OCI-LY1 (cell line): ENCODE measurements around the gene ARHGEF40.

Experiments
- H2AFZ ChIP-seq: fragments of 200-600 bp; sonication (generic), shearing (Covaris generic); 2 replicates; pipeline ENCODE4 v1.6.0; 2014; ENCODE audit warnings: antibody characterized with exemption, mild to moderate bottlenecking, low read length
- H3F3A ChIP-seq: fragments of 200-600 bp; sonication (generic), shearing (Covaris generic); 2 replicates; pipeline ENCODE4 v1.6.0; 2014; ENCODE audit warnings: mild to moderate bottlenecking, antibody characterized with exemption, low read length, moderate library complexity; ENCODE audit not compliant: insufficient read depth
- H3K27ac ChIP-seq: fragments of 200-600 bp; sonication (generic); 2 replicates; pipeline ENCODE4 v1.5.1; 2014; ENCODE audit warnings: low read length, mixed run types, mild to moderate bottlenecking, low read depth; ENCODE audit not compliant: poor library complexity, severe bottlenecking
- H3K27me3 ChIP-seq: fragments of 200-600 bp; sonication (generic); 2 replicates; pipeline ENCODE4 v1.6.0; 2014; ENCODE audit warnings: antibody characterized with exemption, mild to moderate bottlenecking, low read length, moderate library complexity; ENCODE audit not compliant: insufficient read depth
- H3K36me3 ChIP-seq: fragments of 200-600 bp; sonication (generic); 2 replicates; pipeline ENCODE4 v1.6.1; 2014; ENCODE audit warnings: mild to moderate bottlenecking, antibody characterized with exemption, low read length, moderate library complexity, mixed read lengths; ENCODE audit not compliant: insufficient read depth
- H3K4me1 ChIP-seq: fragments of 200-600 bp; sonication (generic); 2 replicates; pipeline ENCODE4 v1.5.1; 2014; ENCODE audit warnings: mild to moderate bottlenecking, low read length, moderate library complexity; ENCODE audit not compliant: insufficient read depth, severe bottlenecking
- H3K4me2 ChIP-seq: fragments of 200-600 bp; sonication (generic), shearing (Covaris generic); 2 replicates; pipeline ENCODE4 v1.6.1; 2014; ENCODE audit warnings: low read length
- H3K4me3 ChIP-seq: fragments of 200-600 bp; sonication (generic); 2 replicates; pipeline ENCODE4 v1.5.1; 2014; ENCODE audit warnings: low read length, low read depth, mild to moderate bottlenecking, mixed read lengths; ENCODE audit not compliant: poor library complexity, severe bottlenecking
- H3K79me2 ChIP-seq: fragments of 200-600 bp; shearing (Covaris generic); 2 replicates; pipeline ENCODE4 v1.6.1; 2016; ENCODE audit warnings: mixed run types, low read length, mixed read lengths; ENCODE audit not compliant: insufficient read depth
- H3K9ac ChIP-seq: fragments of 200-600 bp; sonication (generic), shearing (Covaris generic); 2 replicates; pipeline ENCODE4 v1.6.1; 2014; ENCODE audit warnings: mild to moderate bottlenecking, low read length, mixed read lengths
- H3K9me2 ChIP-seq: fragments of 200-600 bp; sonication (generic), shearing (Covaris generic); 2 replicates; pipeline ENCODE4 v1.6.1; 2014; ENCODE audit warnings: low read depth, mild to moderate bottlenecking, low read length, mixed read lengths
- H3K9me3 ChIP-seq: fragments of 200-600 bp; shearing (Covaris generic); 2 replicates; pipeline ENCODE4 v1.6.1; 2014; ENCODE audit warnings: low read length, mixed read lengths
- H4K20me1 ChIP-seq: fragments of 200-600 bp; sonication (generic), shearing (Covaris generic); 2 replicates; pipeline ENCODE4 v1.6.0; 2016; ENCODE audit warnings: mild to moderate bottlenecking, low read length; ENCODE audit not compliant: insufficient read depth
- CTCF ChIP-seq: fragments of 200-600 bp; sonication (generic), shearing (Covaris generic); IDR thresholded peaks from 2 replicates; pipeline ENCODE4 v1.5.1; 2017; ENCODE audit warnings: mild to moderate bottlenecking, antibody characterized with exemption, low read length, moderate library complexity, mixed read lengths
- EZH2 ChIP-seq: fragments of 200-600 bp; sonication (generic), shearing (Covaris generic); IDR thresholded peaks from 2 replicates; pipeline ENCODE4 v1.8.0; 2017; ENCODE audit warnings: borderline replicate concordance, mixed run types, mild to moderate bottlenecking, antibody characterized with exemption, low read length, moderate library complexity, mixed read lengths

ARHGEF40 gene

DNA sequence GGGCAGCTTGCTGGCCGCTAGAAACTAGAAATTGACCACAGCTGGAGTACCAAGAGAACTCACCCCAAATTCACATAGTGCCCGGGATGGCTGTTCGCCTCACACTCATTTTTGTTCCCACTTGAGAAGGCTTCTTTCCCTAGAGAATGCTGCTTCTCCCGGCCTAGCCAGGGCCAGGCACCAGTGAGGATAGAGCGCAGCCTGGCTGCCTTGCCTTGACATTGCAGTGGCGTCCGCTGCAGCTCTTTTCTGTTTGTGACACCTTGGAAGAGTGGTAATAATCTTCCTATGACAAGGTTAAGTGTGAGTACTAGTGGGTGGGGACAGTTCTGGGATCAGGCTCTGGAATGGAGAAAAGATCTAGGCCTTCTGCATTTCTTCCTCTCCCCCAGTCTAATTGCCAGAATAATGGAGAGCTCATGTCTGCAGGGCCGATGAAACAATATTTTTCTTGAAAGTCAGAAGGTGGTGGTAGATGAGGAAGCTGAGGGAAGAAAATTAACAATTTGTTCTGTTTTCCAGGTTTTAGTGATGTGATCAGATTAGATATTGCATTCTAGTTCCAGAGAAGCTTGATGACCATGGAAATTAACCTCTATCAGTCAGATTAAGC lies 34.5 kb downstream of the ARHGEF40 start:
- no peaks in the 10 kb centered on the region for H3K36me3 ChIP-seq
- H3K4me2 ChIP-seq, result peak overlapping the region; percentile 82
- H2AFZ ChIP-seq, result no peak overlapping the region
- H3K4me1 ChIP-seq, result peaks cover 24% of the 10 kb centered on the region
- peak overlapping the region; percentile 96 for H3K9ac ChIP-seq
- H4K20me1 ChIP-seq, result no peaks in the 10 kb centered on the region
- H3K79me2 ChIP-seq, result no peaks in the 10 kb centered on the region
- H3K9me2 ChIP-seq, result no peaks in the 10 kb centered on the region
- H3F3A ChIP-seq, result no peaks in the 10 kb centered on the region
- no peaks in the 10 kb centered on the region for H3K9me3 ChIP-seq
- TF ChIP-seq CTCF, result peak; percentile 97
- no peak for TF ChIP-seq EZH2
- peak overlapping the region; percentile 86 for H3K4me3 ChIP-seq
- H3K27me3 ChIP-seq, result no peaks in the 10 kb centered on the region
- peak overlapping the region; percentile 79 for H3K27ac ChIP-seq

DNA sequence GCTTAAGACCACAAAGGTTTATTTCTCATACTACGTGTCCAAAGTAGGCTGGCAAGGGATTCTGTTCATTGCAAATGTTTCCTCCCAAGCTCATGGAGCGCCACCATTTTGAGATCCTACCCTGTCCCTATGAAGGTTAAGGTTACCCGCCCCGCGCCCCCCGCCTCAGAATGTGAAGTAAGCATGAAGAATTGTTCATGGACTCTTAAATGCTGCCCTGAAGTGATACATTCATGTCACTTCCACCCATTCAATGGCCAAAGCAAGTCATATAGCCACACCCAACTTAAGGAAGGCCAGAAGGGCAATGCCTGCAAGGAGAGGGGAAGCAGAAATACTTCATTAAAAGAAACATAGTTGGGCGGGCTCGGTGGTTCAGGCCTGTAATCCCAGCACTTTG lies 35.0 kb downstream of the ARHGEF40 start:
- Histone ChIP-seq H4K20me1 (no peaks in the 10 kb centered on the region), H3K4me2 (peak overlapping the region; percentile 82), H3K4me3 (peak overlapping the region; percentile 86), H3K27me3 (peaks cover 3% of the 10 kb centered on the region; the same call in 1 of the 2 replicates), H2AFZ (no peak overlapping the region), H3K27ac (no peak overlapping the region), H3K9me2 (no peaks in the 10 kb centered on the region), H3F3A (no peaks in the 10 kb centered on the region), H3K9me3 (no peaks in the 10 kb centered on the region), H3K36me3 (no peaks in the 10 kb centered on the region), H3K4me1 (peaks cover 24% of the 10 kb centered on the region), H3K79me2 (no peaks in the 10 kb centered on the region), H3K9ac (peak overlapping the region; percentile 96; the same call in 1 of the 2 replicates)
- TF ChIP-seq CTCF (no peak), EZH2 (no peak)

GRCh38 chr14:21106176-21106497 lies 36.0 kb downstream of the ARHGEF40 start:
- Histone ChIP-seq H3K4me2 (no peak overlapping the region), H2AFZ (no peak overlapping the region), H3F3A (no peaks in the 10 kb centered on the region), H3K27ac (no peak overlapping the region), H3K9me3 (no peaks in the 10 kb centered on the region), H3K36me3 (no peaks in the 10 kb centered on the region), H3K79me2 (no peaks in the 10 kb centered on the region), H3K9me2 (no peaks in the 10 kb centered on the region), H3K4me1 (peaks cover 24% of the 10 kb centered on the region), H4K20me1 (no peaks in the 10 kb centered on the region), H3K9ac (no peak overlapping the region), H3K4me3 (no peak overlapping the region), H3K27me3 (peaks cover 4% of the 10 kb centered on the region; the same call in 1 of the 2 replicates)
- TF ChIP-seq EZH2, result no peak
- TF ChIP-seq CTCF, result no peak
